ENCODE data around the gene HCRTR1.

DNA sequence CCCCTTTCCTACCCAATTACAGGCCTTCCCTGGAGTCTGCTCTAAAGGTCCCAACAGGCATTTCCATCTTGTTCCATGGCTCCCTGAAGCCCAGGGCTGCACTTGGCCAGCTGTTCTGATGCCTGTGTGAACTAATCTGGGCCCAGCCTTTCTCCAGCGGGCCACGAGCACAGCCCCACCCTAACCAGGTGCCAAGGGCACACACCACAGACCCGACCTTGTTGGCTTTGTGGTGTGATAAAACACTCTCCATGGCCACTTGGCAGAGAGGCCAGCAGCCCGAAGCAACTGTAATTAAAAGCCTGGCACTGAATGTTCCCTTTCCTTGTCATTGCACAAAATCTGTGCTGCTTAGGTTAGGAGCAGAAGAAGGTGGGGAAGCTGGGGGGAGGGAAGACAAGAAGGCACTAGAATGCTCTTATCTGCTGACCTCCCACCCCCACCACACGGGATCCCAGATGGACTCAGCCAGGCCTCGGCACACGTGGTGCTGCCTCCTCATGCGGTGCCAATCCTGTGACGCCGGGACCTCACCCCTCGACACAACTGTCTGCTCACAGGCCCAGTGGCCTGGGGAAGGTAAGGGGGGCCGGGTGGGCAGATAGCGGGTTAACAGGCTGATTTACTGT, 9.9 kb downstream of the HCRTR1 start:
- TF ChIP-seq, protein P1, sequence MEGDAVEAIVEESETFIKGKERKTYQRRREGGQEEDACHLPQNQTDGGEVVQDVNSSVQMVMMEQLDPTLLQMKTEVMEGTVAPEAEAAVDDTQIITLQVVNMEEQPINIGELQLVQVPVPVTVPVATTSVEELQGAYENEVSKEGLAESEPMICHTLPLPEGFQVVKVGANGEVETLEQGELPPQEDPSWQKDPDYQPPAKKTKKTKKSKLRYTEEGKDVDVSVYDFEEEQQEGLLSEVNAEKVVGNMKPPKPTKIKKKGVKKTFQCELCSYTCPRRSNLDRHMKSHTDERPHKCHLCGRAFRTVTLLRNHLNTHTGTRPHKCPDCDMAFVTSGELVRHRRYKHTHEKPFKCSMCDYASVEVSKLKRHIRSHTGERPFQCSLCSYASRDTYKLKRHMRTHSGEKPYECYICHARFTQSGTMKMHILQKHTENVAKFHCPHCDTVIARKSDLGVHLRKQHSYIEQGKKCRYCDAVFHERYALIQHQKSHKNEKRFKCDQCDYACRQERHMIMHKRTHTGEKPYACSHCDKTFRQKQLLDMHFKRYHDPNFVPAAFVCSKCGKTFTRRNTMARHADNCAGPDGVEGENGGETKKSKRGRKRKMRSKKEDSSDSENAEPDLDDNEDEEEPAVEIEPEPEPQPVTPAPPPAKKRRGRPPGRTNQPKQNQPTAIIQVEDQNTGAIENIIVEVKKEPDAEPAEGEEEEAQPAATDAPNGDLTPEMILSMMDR (IDR thresholded peaks at IDR 0.05), result no peak
- no peak for TF ChIP-seq POLR2A (IDR thresholded peaks at IDR 0.05)

Data from esophagus squamous epithelium (tissue), 4 donors.